ENCODE measurements around the gene TARS1. TPM values are rescaled to one million over a fixed set of nuclear protein-coding genes. Genes with fewer than 3 reads are reported as not detected.

Gene TARS1
- total RNA-seq, 2 donors from 2014 or later = 41.2 to 74.1 TPM

GRCh38 chr5:33491941-33492340 lies 51.2 kb downstream of the TARS1 start:
- Histone ChIP-seq H3K36me3 (no peaks in the 10 kb centered on the region), H3K4me3 (no peak overlapping the region), H3K27me3 (replicated peaks; ENCODE audit: insufficient read depth) (no peaks in the 10 kb centered on the region), H3K9me3 (no peaks in the 10 kb centered on the region), H3K27ac (no peak overlapping the region), H3K4me1 (ENCODE audit: control insufficient read depth in 1 of 2, low read depth in 2 of 2) (no peaks in the 10 kb centered on the region)
- TF ChIP-seq CTCF (IDR thresholded peaks at IDR 0.05) = no peak
- DNase-seq (ENCODE audit: low spot score) = no peak
- no peak for ATAC-seq (ENCODE audit: insufficient number of reproducible peaks, low FRiP score, low read depth)

GRCh38 chr5:33494466-33494865 lies 53.7 kb downstream of the TARS1 start:
- Histone ChIP-seq H3K36me3 (no peaks in the 10 kb centered on the region), H3K27ac (no peak overlapping the region), H3K4me3 (no peak overlapping the region), H3K27me3 (replicated peaks; ENCODE audit: insufficient read depth) (no peaks in the 10 kb centered on the region), H3K4me1 (ENCODE audit: control insufficient read depth in 1 of 2, low read depth in 2 of 2) (no peaks in the 10 kb centered on the region), H3K9me3 (no peaks in the 10 kb centered on the region)
- no peak for DNase-seq (ENCODE audit: low spot score)
- ATAC-seq (ENCODE audit: insufficient number of reproducible peaks, low FRiP score, low read depth) = no peak
- no peak for TF ChIP-seq CTCF (IDR thresholded peaks at IDR 0.05)

GRCh38 chr5:33501260-33501659 lies 60.5 kb downstream of the TARS1 start:
- DNase-seq (ENCODE audit: low spot score) (no peak), ATAC-seq (ENCODE audit: insufficient number of reproducible peaks, low FRiP score, low read depth) (no peak)
- no peak for TF ChIP-seq CTCF (IDR thresholded peaks at IDR 0.05)
- Histone ChIP-seq H3K27me3 (replicated peaks; ENCODE audit: insufficient read depth) (no peaks in the 10 kb centered on the region), H3K9me3 (no peaks in the 10 kb centered on the region), H3K27ac (no peak overlapping the region), H3K4me1 (ENCODE audit: control insufficient read depth in 1 of 2, low read depth in 2 of 2) (peaks cover 0 to 6% of the 10 kb centered on the region in 2 donors), H3K4me3 (no peak overlapping the region), H3K36me3 (no peaks in the 10 kb centered on the region)

GRCh38 chr5:33501899-33502298 lies 61.1 kb downstream of the TARS1 start:
- no peak overlapping the region for H3K4me3 ChIP-seq
- DNase-seq (ENCODE audit: low spot score) (no peak), ATAC-seq (ENCODE audit: insufficient number of reproducible peaks, low FRiP score, low read depth) (no peak)
- no peaks in the 10 kb centered on the region for H3K27me3 ChIP-seq (replicated peaks; ENCODE audit: insufficient read depth)
- no peak overlapping the region for H3K27ac ChIP-seq
- H3K36me3 ChIP-seq = no peaks in the 10 kb centered on the region
- peaks cover 0 to 6% of the 10 kb centered on the region in 2 donors for H3K4me1 ChIP-seq (ENCODE audit: control insufficient read depth in 1 of 2, low read depth in 2 of 2)
- no peaks in the 10 kb centered on the region for H3K9me3 ChIP-seq
- TF ChIP-seq CTCF (IDR thresholded peaks at IDR 0.05) = no peak

- TF ChIP-seq CTCF (IDR thresholded peaks at IDR 0.05) = no peak
- no peaks in the 10 kb centered on the region for H3K27me3 ChIP-seq (replicated peaks; ENCODE audit: insufficient read depth)
- H3K4me3 ChIP-seq = no peak overlapping the region
- no peaks in the 10 kb centered on the region for H3K9me3 ChIP-seq
- no peaks in the 10 kb centered on the region for H3K36me3 ChIP-seq
- H3K27ac ChIP-seq = no peak overlapping the region
- DNase-seq (ENCODE audit: low spot score) = no peak
- no peak for ATAC-seq (ENCODE audit: insufficient number of reproducible peaks, low FRiP score, low read depth)
- H3K4me1 ChIP-seq (ENCODE audit: control insufficient read depth in 1 of 2, low read depth in 2 of 2) = peaks cover 0 to 6% of the 10 kb centered on the region in 2 donors
Measured at GRCh38 chr5:33504570-33504969, 63.8 kb downstream of the TARS1 start.
